KG1 (cell line): ENCODE measurements around the gene BRD2.
A peak's percentile ranks its signal among the peaks of the same experiment; 100 is the strongest.

Experiments
- DNase-seq: peaks from one replicate; lab custom pipeline; 2025; lab: John Stamatoyannopoulos, UW

BRD2 gene

DNA sequence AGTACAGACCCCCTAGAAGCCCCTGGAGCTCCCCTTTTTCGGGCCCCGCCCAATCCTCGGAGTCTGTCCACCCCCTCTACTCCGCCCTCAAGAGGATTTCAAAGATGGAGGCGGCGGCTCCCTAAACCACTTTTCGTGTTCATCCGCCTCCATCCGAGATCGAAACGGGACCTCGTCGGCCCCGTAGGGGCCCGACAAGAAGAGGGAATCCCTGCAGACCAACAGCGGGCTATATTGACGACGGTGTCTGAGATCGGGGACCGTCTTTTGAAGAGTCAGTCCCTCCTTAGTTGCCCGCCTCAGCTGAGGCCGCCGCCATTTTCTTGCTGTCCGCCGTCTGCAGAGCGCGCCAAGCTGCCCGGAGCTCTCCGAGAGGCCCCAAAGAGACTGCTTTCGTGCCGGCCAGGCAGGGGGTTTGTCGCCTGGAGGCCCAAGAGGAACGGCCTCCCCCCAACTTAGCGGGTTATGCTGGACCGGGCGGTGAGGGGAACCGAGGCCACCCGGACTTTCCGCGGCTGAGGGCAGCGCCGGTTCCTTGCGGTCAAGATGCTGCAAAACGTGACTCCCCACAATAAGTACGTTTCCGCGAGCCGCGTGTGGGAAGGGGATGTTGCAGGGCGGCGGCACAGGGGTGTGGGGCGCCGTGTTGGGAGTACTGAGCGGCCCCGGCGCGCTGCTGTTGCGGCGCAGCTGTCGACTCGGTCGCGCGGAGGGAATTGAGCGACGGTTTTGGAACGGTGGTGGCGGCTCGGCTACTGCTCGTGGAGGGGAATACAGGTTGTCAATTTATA is 4.2 kb downstream of the BRD2 start:
- DNase-seq, result peak; percentile 85

DNA sequence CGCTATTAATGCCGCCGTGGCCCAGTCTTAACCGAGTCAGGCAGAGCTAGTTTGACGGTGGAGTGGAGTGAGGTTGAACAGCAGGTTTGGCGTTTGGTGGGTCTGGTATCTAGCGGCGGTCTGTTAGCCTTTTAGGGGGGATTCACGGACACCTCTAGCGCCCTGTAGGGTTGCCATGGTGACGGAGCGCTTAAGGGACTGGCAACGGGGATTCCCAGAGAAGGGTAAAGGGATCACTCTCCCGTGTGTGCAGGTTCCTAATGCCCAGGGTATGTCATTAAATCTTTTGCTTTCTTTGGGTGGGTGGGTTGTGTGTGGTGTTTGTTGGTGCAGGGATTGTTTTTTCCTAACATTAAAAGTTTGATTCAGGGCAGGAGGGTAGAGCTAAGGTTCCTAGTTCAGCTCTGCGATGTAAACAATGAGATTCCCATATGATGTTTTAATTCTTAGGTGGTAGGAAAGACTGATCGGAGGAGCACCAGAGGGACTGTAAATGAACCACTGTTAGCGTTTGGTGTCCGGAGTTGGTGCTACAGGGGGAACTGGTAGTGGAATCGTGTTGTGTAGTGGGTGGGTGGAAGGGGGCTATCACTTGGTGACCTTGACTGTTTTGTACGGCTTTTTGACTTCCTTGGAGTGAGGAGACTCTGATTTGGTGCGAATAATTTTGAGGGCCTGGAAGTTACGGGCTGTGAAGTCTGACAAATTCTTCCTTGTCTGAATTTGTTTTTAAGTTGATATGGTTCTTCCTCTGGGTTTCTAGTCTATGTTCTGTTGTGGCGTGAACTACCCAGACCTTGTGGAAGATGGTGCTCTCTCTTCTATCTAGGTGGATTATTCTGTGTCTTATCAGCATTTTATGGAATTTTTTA is 5.0 kb downstream of the BRD2 start:
- DNase-seq, result no peak

GRCh38 chr6:32974016-32974333 is 5.6 kb downstream of the BRD2 start:
- DNase-seq, result no peak

- no peak for DNase-seq
These were observed 6.3 kb downstream of the BRD2 start for GRCh38 chr6:32974541-32975308.

- DNase-seq, result no peak
These were observed 7.5 kb downstream of the BRD2 start for GRCh38 chr6:32975886-32976285.

GRCh38 chr6:32976334-32977069 is 8.1 kb downstream of the BRD2 start:
- DNase-seq, result no peak

DNA sequence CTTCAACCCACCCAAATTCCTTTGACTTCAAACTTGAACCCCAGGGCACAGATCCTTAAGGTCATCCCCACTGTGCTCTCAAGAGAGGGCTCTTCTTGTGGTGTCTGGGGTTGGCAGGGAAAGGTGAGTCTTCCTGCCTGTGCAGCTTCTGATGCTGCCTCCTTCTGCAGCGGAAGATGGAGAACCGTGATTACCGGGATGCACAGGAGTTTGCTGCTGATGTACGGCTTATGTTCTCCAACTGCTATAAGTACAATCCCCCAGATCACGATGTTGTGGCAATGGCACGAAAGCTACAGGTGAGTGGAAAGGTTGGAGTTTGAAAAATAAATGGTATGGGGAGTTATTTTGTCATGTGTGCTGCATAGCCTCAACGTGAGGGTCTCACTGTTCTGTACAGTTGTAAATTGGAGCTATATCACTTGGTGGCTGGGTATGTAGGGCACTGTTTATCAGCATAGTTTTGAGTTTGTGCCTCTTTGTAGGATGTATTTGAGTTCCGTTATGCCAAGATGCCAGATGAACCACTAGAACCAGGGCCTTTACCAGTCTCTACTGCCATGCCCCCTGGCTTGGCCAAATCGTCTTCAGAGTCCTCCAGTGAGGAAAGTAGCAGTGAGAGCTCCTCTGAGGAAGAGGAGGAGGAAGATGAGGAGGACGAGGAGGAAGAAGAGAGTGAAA is 9.0 kb downstream of the BRD2 start:
- DNase-seq, result no peak

DNA sequence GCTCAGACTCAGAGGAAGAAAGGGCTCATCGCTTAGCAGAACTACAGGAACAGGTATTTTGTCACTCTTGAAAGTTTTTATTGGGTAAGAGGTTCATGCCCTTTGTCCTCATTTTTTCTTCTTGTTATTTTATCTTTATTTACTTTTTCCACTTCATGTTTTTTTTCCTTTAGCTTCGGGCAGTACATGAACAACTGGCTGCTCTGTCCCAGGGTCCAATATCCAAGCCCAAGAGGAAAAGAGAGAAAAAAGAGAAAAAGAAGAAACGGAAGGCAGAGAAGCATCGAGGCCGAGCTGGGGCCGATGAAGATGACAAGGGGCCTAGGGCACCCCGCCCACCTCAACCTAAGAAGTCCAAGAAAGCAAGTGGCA is 9.5 kb downstream of the BRD2 start:
- no peak for DNase-seq

DNA sequence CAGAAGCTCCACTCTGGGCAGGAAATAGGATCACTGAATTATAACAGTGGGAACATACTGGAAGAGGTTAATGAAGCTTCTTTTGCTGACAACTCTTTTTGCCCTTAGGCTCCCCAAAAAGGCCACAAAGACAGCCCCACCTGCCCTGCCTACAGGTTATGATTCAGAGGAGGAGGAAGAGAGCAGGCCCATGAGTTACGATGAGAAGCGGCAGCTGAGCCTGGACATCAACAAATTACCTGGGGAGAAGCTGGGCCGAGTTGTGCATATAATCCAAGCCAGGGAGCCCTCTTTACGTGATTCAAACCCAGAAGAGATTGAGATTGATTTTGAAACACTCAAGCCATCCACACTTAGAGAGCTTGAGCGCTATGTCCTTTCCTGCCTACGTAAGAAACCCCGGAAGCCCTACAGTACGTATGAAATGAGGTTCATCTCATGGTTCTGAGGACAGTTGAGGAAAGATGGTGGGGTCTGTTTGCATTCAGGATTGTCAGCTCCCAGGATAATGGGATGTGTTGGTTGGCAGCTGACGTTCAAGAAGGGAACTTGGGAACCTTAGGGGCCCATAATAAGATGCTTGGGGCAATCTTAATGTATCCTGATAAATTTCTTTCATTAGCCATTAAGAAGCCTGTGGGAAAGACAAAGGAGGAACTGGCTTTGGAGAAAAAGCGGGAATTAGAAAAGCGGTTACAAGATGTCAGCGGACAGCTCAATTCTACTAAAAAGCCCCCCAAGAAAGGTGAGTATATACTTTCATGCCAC is 11.5 kb downstream of the BRD2 start:
- DNase-seq, result no peak

- no peak for DNase-seq
These were observed 12.2 kb downstream of the BRD2 start for GRCh38 chr6:32980488-32981038.

GRCh38 chr6:32982084-32982701 is 13.8 kb downstream of the BRD2 start:
- DNase-seq, result no peak

- no peak for DNase-seq
These were observed 14.5 kb downstream of the BRD2 start for GRCh38 chr6:32982702-32983492.

GRCh38 chr6:32983493-32983848 is 15.1 kb downstream of the BRD2 start:
- no peak for DNase-seq

GRCh38 chr6:32983964-32984621 is 15.7 kb downstream of the BRD2 start:
- DNase-seq, result no peak

GRCh38 chr6:32984622-32985389 is 16.4 kb downstream of the BRD2 start:
- peak; percentile 91 for DNase-seq

DNA sequence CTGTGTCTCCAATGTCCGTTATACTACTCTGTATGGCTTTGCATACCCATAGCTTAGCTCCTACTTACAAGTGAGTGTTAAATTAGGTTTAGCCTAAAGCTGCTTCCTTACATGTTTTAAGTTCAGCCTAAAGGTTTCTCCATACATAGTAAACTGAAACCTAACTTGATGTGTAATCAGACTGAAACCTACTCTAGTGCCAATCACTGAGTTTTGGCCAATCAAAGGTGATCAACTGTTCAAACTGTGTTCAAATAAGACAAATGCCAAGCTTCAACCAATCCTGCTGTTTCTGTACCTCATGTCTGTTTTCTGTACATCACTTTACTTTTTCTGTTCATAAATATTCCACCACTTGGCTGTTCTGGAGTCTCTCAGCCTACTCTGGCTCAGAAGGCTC is 21.0 kb downstream of the BRD2 start:
- DNase-seq, result no peak

- DNase-seq, result no peak
These were observed 23.6 kb downstream of the BRD2 start for GRCh38 chr6:32991972-32992371.
